CD14-positive monocyte (primary cell): ENCODE data around the gene PANK4. TPM values are rescaled to one million over a fixed set of nuclear protein-coding genes. Genes with fewer than 3 reads are reported as not detected.

Experiments used
- DNase-seq, 3 donors: peaks; one replicate each; pipeline ENCODE4 v3.0.0-alpha.2; 2011 to 2022
- H2AFZ ChIP-seq: 2 replicates; pipeline ENCODE4 v1.6.0; 2012; ENCODE audit warnings: mild to moderate bottlenecking, low read depth, low read length, inconsistent platforms; ENCODE audit not compliant: insufficient read depth, poor library complexity, severe bottlenecking
- H3K27ac ChIP-seq, 2 donors: 1 replicate in 1 of 2; 2 replicates in 1 of 2; pipeline ENCODE4 v1.5.1; 2012 to 2013; ENCODE audit warnings: low read length in 2 of 2, control low read depth in 1 of 2, inconsistent platforms in 1 of 2, low read depth in 1 of 2, mild to moderate bottlenecking in 1 of 2
- H3K27me3 ChIP-seq, 2 donors: one replicate each; pipeline versions ENCODE4 v1.6.0 to v1.6.1; 2011 to 2013; ENCODE audit warnings: low read length in 2 of 2; ENCODE audit not compliant: control insufficient read depth in 2 of 2, insufficient read depth in 2 of 2
- H3K36me3 ChIP-seq, 2 donors: replicated peaks in 1 of 2; 1 replicate in 1 of 2; 2 replicates in 1 of 2; pipeline versions ENCODE4 v1.5.1 to v1.6.1; 2012 to 2013; ENCODE audit warnings: low read length in 2 of 2, control low read depth in 1 of 2, inconsistent platforms in 1 of 2, mild to moderate bottlenecking in 1 of 2; ENCODE audit not compliant: insufficient read depth in 2 of 2, control insufficient read depth in 1 of 2
- H3K4me1 ChIP-seq, 2 donors: 1 replicate in 1 of 2; 2 replicates in 1 of 2; pipeline versions ENCODE4 v1.5.1 to v1.6.1; 2012 to 2013; ENCODE audit warnings: low read length in 2 of 2, control low read depth in 1 of 2, inconsistent platforms in 1 of 2, mild to moderate bottlenecking in 1 of 2, moderate library complexity in 1 of 2; ENCODE audit not compliant: insufficient read depth in 2 of 2, control insufficient read depth in 1 of 2
- H3K4me2 ChIP-seq: replicated peaks from 2 replicates; pipeline ENCODE3; 2012; ENCODE audit warnings: low read length, moderate library complexity, mild to moderate bottlenecking; ENCODE audit not compliant: poor library complexity, severe bottlenecking; ENCODE audit errors: extremely low read depth
- H3K4me3 ChIP-seq, 3 experiments: fragments of 200-600 bp in 1 of 3; sonication (generic) in 1 of 3; replicated peaks in 1 of 3; 1 replicate in 2 of 3; 2 replicates in 1 of 3; pipeline ENCODE4 v1.5.1; 2011 to 2013; ENCODE audit warnings: low read length in 3 of 3, mild to moderate bottlenecking in 3 of 3, control low read depth in 2 of 3, low read depth in 2 of 3, inconsistent platforms in 1 of 3, moderate library complexity in 1 of 3
- H3K79me2 ChIP-seq: 2 replicates; pipeline ENCODE4 v1.6.0; 2012; ENCODE audit warnings: mild to moderate bottlenecking, control low read depth, inconsistent platforms, low read length, moderate library complexity; ENCODE audit not compliant: insufficient read depth
- H3K9ac ChIP-seq: 2 replicates; pipeline ENCODE4 v1.6.0; 2017; ENCODE audit warnings: low read length, mild to moderate bottlenecking; ENCODE audit not compliant: insufficient read depth, poor library complexity, severe bottlenecking
- H3K9me3 ChIP-seq, 2 donors: replicated peaks in 1 of 2; 1 replicate in 1 of 2; 2 replicates in 1 of 2; pipeline versions ENCODE4 v1.5.1 to v1.6.1; 2012 to 2013; ENCODE audit warnings: low read length in 2 of 2, control low read depth in 1 of 2; ENCODE audit not compliant: control insufficient read depth in 1 of 2, insufficient read depth in 1 of 2
- H4K20me1 ChIP-seq: 2 replicates; pipeline ENCODE4 v1.6.0; 2012; ENCODE audit warnings: mild to moderate bottlenecking, low read length, control low read depth, moderate library complexity; ENCODE audit not compliant: insufficient read depth
- H3K27ac Mint-ChIP-seq, 7 donors: one replicate each; pipeline ENCODE4 v1.8.0; 2020; ENCODE audit warnings: mild to moderate bottlenecking in 7 of 7, mixed read lengths in 7 of 7, moderate library complexity in 6 of 7, inconsistent platforms in 2 of 7
- H3K27me3 Mint-ChIP-seq, 3 donors: one replicate each; pipeline ENCODE4 v1.8.0; 2021 to 2022; ENCODE audit warnings: low read depth in 3 of 3, mild to moderate bottlenecking in 3 of 3, mixed read lengths in 3 of 3, moderate library complexity in 3 of 3, inconsistent platforms in 1 of 3
- H3K36me3 Mint-ChIP-seq, 2 donors: one replicate each; pipeline ENCODE4 v1.8.0; 2020; ENCODE audit warnings: mixed read lengths in 2 of 2, inconsistent platforms in 1 of 2, mild to moderate bottlenecking in 1 of 2
- H3K4me1 Mint-ChIP-seq: one replicate; pipeline ENCODE4 v1.8.0; 2020; ENCODE audit warnings: mild to moderate bottlenecking, mixed read lengths
- H3K4me3 Mint-ChIP-seq, 2 donors: one replicate each; pipeline ENCODE4 v1.8.0; 2020; ENCODE audit warnings: mild to moderate bottlenecking in 2 of 2, mixed read lengths in 2 of 2, moderate library complexity in 1 of 2
- H3K9me3 Mint-ChIP-seq, 7 donors: one replicate each; pipeline ENCODE4 v1.8.0; 2020 to 2022; ENCODE audit warnings: mixed read lengths in 7 of 7, mild to moderate bottlenecking in 6 of 7, moderate library complexity in 6 of 7, inconsistent platforms in 2 of 7
- CTCF ChIP-seq: fragments of 200-600 bp; IDR thresholded peaks from one replicate; pipeline ENCODE4 v1.8.0; 2022; ENCODE audit warnings: antibody characterized with exemption, mild to moderate bottlenecking
- WGBS: methylation state at CpG from one replicate; pipeline ENCODE4 v1.1.5; 2013; ENCODE audit warnings: missing lambda C conversion rate; ENCODE audit not compliant: insufficient coverage; 5-methylcytosine and 5-hydroxymethylcytosine counted together
- intact Hi-C, 2 donors: fragments of 100-400 bp; cut with micrococcal nuclease; formaldehyde crosslinking; loops; one replicate each; pipeline versions ENCODE4 v1.15.0 to v1.15.1; 2023
- polyA plus RNA-seq, 3 donors: library from polyadenylated mRNA; depleted of rRNA in 1 of 3; unstranded in 2 of 3; stranded (reverse) in 1 of 3; fragments of 300-500 nt in 2 of 3; fragments of >200 nt in 1 of 3; fragmentation: Illumina TruSeq in 2 of 3; gene quantifications; 1 replicate in 2 of 3; 2 replicates in 1 of 3; pipeline ENCODE4 v1.2.3, GENCODE V29; 2012 to 2021

PANK4 gene
- polyA plus RNA-seq, 3 donors, result 11.9 to 30.2 (median 13.7) TPM

- Mint-ChIP-seq H3K9me3 (no peaks in the 10 kb centered on the region), H3K4me1 (no peaks in the 10 kb centered on the region), H3K4me3 (no peak overlapping the region), H3K36me3 (no peaks in the 10 kb centered on the region), H3K27ac (no peak overlapping the region), H3K27me3 (peaks cover 0 to 17% (median 4%) of the 10 kb centered on the region in 3 donors)
- no peaks in the 10 kb centered on the region for H3K9me3 ChIP-seq
- peaks cover 0 to 3% of the 10 kb centered on the region in 2 donors for H3K27me3 ChIP-seq
- H4K20me1 ChIP-seq, result no peaks in the 10 kb centered on the region
- no peaks in the 10 kb centered on the region for H3K36me3 ChIP-seq
- TF ChIP-seq CTCF, result no peak
- H3K79me2 ChIP-seq, result no peaks in the 10 kb centered on the region
- WGBS, result 84% methylated on average over 13 of the region's 15 CpGs
- no peak overlapping the region for H2AFZ ChIP-seq
- H3K4me3 ChIP-seq, result no peak overlapping the region
- H3K4me1 ChIP-seq, result no peaks in the 10 kb centered on the region
- intact Hi-C loops, result no loop called here
- no peak overlapping the region for H3K4me2 ChIP-seq
- DNase-seq, result no peak
- H3K9ac ChIP-seq, result no peak overlapping the region
- no peak overlapping the region for H3K27ac ChIP-seq
Observed at GRCh38 chr1:2471587-2472001, 54.8 kb downstream of the PANK4 start.

- no peaks in the 10 kb centered on the region for H3K79me2 ChIP-seq
- intact Hi-C loops, result no loop called here
- H2AFZ ChIP-seq, result no peak overlapping the region
- H3K27me3 ChIP-seq, result peaks cover 0 to 3% of the 10 kb centered on the region in 2 donors
- no peak for TF ChIP-seq CTCF
- Mint-ChIP-seq H3K27me3 (peaks cover 0 to 22% (median 4%) of the 10 kb centered on the region in 3 donors), H3K9me3 (no peaks in the 10 kb centered on the region), H3K4me1 (no peaks in the 10 kb centered on the region), H3K27ac (no peak overlapping the region), H3K4me3 (no peak overlapping the region), H3K36me3 (no peaks in the 10 kb centered on the region)
- no peaks in the 10 kb centered on the region for H3K9me3 ChIP-seq
- no peak overlapping the region for H3K4me2 ChIP-seq
- no peaks in the 10 kb centered on the region for H4K20me1 ChIP-seq
- no peak for DNase-seq
- no peak overlapping the region for H3K9ac ChIP-seq
- no peaks in the 10 kb centered on the region for H3K36me3 ChIP-seq
- H3K4me3 ChIP-seq, result no peak overlapping the region
- WGBS, result 71% methylated on average over 7 of the region's 7 CpGs
- H3K27ac ChIP-seq, result no peak overlapping the region
- no peaks in the 10 kb centered on the region for H3K4me1 ChIP-seq
Observed at GRCh38 chr1:2471159-2471471, 55.3 kb downstream of the PANK4 start.
